PC-3 (cell line): ENCODE data around the gene ZNF710. TPM values are rescaled to one million over a fixed set of nuclear protein-coding genes. Genes with fewer than 3 reads are reported as not detected.

Experiments used
- ATAC-seq: fragments of 200-7000 bp; cut with Tn5 transposase; 2 replicates; pipeline ENCODE4 v1.9.1; 2020; ENCODE audit warnings: mild to moderate bottlenecking, moderate library complexity
- BruUV-seq: library from RNA; stranded (reverse); fragments of 400-500 nt; replicated peaks from 2 replicates; lab custom pipeline; 2021; lab: Mats Ljungman, UMichigan
- CTCF ChIA-PET: fragments of 300-600 bp; sonication (Branson Sonifier 250); formaldehyde crosslinking; loops from one replicate; lab custom pipeline; 2022; ENCODE audit warnings: antibody characterized with exemption; lab: Charles Lee
- POLR2A ChIA-PET: fragments of 300-600 bp; sonication (Branson Sonifier 250); formaldehyde crosslinking; loops from one replicate; lab custom pipeline; 2022; ENCODE audit warnings: antibody characterized with exemption; ENCODE audit not compliant: unreplicated experiment; lab: Charles Lee
- DNase-seq: peaks from one replicate; pipeline ENCODE4 v3.0.0-alpha.2; 2015
- H2AFZ ChIP-seq: fragments of 300-600 bp; sonication (generic); 2 replicates; pipeline ENCODE4 v1.6.0; 2016; ENCODE audit warnings: antibody characterized with exemption, low read length
- H3F3A ChIP-seq: fragments of 300-600 bp; sonication (generic); one replicate; pipeline ENCODE4 v1.6.0; 2017; ENCODE audit warnings: antibody characterized with exemption, low read length, control low read depth, mild to moderate bottlenecking; ENCODE audit not compliant: unreplicated experiment
- H3K27ac ChIP-seq: fragments of 300-600 bp; sonication (generic); 2 replicates; pipeline ENCODE4 v1.5.1; 2016; ENCODE audit warnings: mild to moderate bottlenecking, low read length
- H3K27me3 ChIP-seq: fragments of 300-600 bp; sonication (generic); 2 replicates; pipeline ENCODE4 v1.6.1; 2016; ENCODE audit warnings: low read length, mixed read lengths
- H3K36me3 ChIP-seq: fragments of 300-600 bp; sonication (generic); 2 replicates; pipeline ENCODE4 v1.6.1; 2016; ENCODE audit warnings: low read depth, mixed run types, low read length, mixed read lengths
- H3K4me1 ChIP-seq: fragments of 300-600 bp; sonication (generic); 2 replicates; pipeline ENCODE4 v1.5.1; 2016; ENCODE audit warnings: low read length; ENCODE audit not compliant: insufficient read depth
- H3K4me2 ChIP-seq: fragments of 300-600 bp; sonication (generic); 2 replicates; pipeline ENCODE4 v1.6.0; 2016; ENCODE audit warnings: low read length
- H3K4me3 ChIP-seq: fragments of 300-600 bp; sonication (generic); 2 replicates; pipeline ENCODE4 v1.5.1; 2016; ENCODE audit warnings: mild to moderate bottlenecking, low read length, mixed read lengths
- H3K79me2 ChIP-seq: fragments of 300-600 bp; sonication (generic); 2 replicates; pipeline ENCODE4 v1.6.1; 2017; ENCODE audit warnings: low read length, mixed read lengths
- H3K9ac ChIP-seq: fragments of 300-600 bp; sonication (generic); 2 replicates; pipeline ENCODE4 v1.6.0; 2016; ENCODE audit warnings: mild to moderate bottlenecking, low read length
- H3K9me2 ChIP-seq: fragments of 300-600 bp; sonication (generic); replicated peaks from 2 replicates; pipeline ENCODE4 v1.6.1; 2016; ENCODE audit warnings: mixed run types, low read length, mixed read lengths
- H3K9me3 ChIP-seq: fragments of 300-600 bp; sonication (generic); 2 replicates; pipeline ENCODE4 v1.6.1; 2016; ENCODE audit warnings: low read length, mixed read lengths
- H4K20me1 ChIP-seq: fragments of 300-600 bp; sonication (generic); 2 replicates; pipeline ENCODE4 v1.6.1; 2016; ENCODE audit warnings: low read length, mixed read lengths
- CTCF ChIP-seq: fragments of 300-600 bp; sonication (generic); conservative IDR thresholded peaks from 2 replicates; pipeline ENCODE4 v1.5.1; 2017; ENCODE audit warnings: antibody characterized with exemption, low read depth, mild to moderate bottlenecking, low read length
- EZH2 ChIP-seq: fragments of 300-600 bp; sonication (generic); IDR thresholded peaks from one replicate; pipeline ENCODE4 v1.6.1; 2017; ENCODE audit warnings: antibody characterized with exemption, mild to moderate bottlenecking, low read length; ENCODE audit not compliant: unreplicated experiment
- EZH2phosphoT487 ChIP-seq: fragments of 300-600 bp; sonication (generic); IDR thresholded peaks from 2 replicates; pipeline ENCODE4 v1.6.1; 2018; ENCODE audit warnings: mild to moderate bottlenecking, antibody characterized with exemption, low read length, borderline replicate concordance
- intact Hi-C: fragments of 100-400 bp; cut with micrococcal nuclease; formaldehyde crosslinking; loops from 2 replicates; pipeline ENCODE4 v1.9.0; 2023
- total RNA-seq: library from RNA; depleted of rRNA; stranded (reverse); fragments of >200 nt; gene quantifications from 2 replicates; pipeline ENCODE4 v1.2.3, GENCODE V29; 2014

The ZNF710 gene
- total RNA-seq, 1 experiment from 2014 or later, result 12.9 TPM

GRCh38 chr15:90004671-90005070 is 3.5 kb downstream of the ZNF710 start:
- Histone ChIP-seq H4K20me1 (0 out of 2 replicates have a peak, but pooled peaks cover 3% of the 10 kb centered on the region), H3F3A (peaks cover 3% of the 10 kb centered on the region), H3K79me2 (peaks cover 71% of the 10 kb centered on the region), H3K9me3 (no peaks in the 10 kb centered on the region), H3K27ac (peak overlapping the region; percentile 98), H3K36me3 (no peaks in the 10 kb centered on the region), H3K9ac (peak overlapping the region; percentile 76), H3K9me2 (no peaks in the 10 kb centered on the region), H3K4me1 (peaks cover 55% of the 10 kb centered on the region), H2AFZ (no peak overlapping the region), H3K4me2 (peak overlapping the region; percentile 79), H3K27me3 (no peaks in the 10 kb centered on the region), H3K4me3 (peak overlapping the region; percentile 38)
- ATAC-seq (peak; percentile 60), DNase-seq (peak; percentile 87)
- TF ChIP-seq EZH2, result no peak
- no peak for TF ChIP-seq EZH2phosphoT487
- TF ChIP-seq CTCF, result no peak
- POLR2A ChIA-PET, result interaction anchor here (1.2 kb wide), 1 partner anchor 111 kb away, joined by 4 read pairs; the partner anchor contains the start of gene AP3S2
- BruUV-seq, result no TSS peak
- CTCF ChIA-PET, result interaction anchor here (1.0 kb wide), 1 partner anchor 57 kb away, joined by 3 read pairs; no protein-coding TSS in a partner anchor
- intact Hi-C loops, result loop anchor here (1.0 to 10.0 kb wide), 2 partner anchors 67 to 110 kb away; partner anchors contain the start of gene AP3S2

GRCh38 chr15:90006217-90007075 is 5.3 kb downstream of the ZNF710 start:
- peak; percentile 39 for DNase-seq
- Histone ChIP-seq H4K20me1 (0 out of 2 replicates have a peak, but pooled peaks cover 3% of the 10 kb centered on the region), H3F3A (peaks cover 3% of the 10 kb centered on the region), H3K9me3 (peaks cover 4% of the 10 kb centered on the region), H3K4me1 (peaks cover 45% of the 10 kb centered on the region), H3K79me2 (peaks cover 76% of the 10 kb centered on the region), H3K27me3 (no peaks in the 10 kb centered on the region), H3K9me2 (no peaks in the 10 kb centered on the region), H3K36me3 (peaks cover 4% of the 10 kb centered on the region; the same call in 1 of the 2 replicates), H3K9ac (no peak overlapping the region), H3K4me2 (peak overlapping the region; percentile 79), H2AFZ (no peak overlapping the region), H3K27ac (peak overlapping the region; percentile 98), H3K4me3 (0 out of 2 replicates have a peak overlapping the region, but pooled peaks have one; percentile 11)
- TF ChIP-seq CTCF, result no peak
- TF ChIP-seq EZH2phosphoT487, result no peak
- no peak for TF ChIP-seq EZH2
- no TSS peak for BruUV-seq
- no peak for ATAC-seq
- ChIA-PET POLR2A (no interaction called here), CTCF (no interaction called here)
- intact Hi-C loops, result loop anchor here (10.0 kb wide), 1 partner anchor 112 kb away; the partner anchor contains the start of gene AP3S2
